ENCODE results near the gene CLIP3. TPM values are rescaled to one million over a fixed set of nuclear protein-coding genes. Genes with fewer than 3 reads are reported as not detected.

Gene CLIP3
- total and polyA plus RNA-seq, 2 of the 13 experiments (the other 11 are each of a cell fraction or from before 2014, with no cell fraction given): 0.15 to 1.2 TPM

- Histone ChIP-seq H4K20me1 (ENCODE audit: insufficient read depth, low read length) (no peaks in the 10 kb centered on the region), H3K9ac (ENCODE audit: insufficient read depth, low read depth, low read length) (no peak overlapping the region), H3K4me2 (ENCODE audit: low read depth, low read length) (no peak overlapping the region), H3K27me3 (ENCODE audit: control insufficient read depth in 1 of 2, insufficient read depth in 2 of 2, low read length in 2 of 2) (no peaks in the 10 kb centered on the region), H3K9me3 (ENCODE audit: low read length) (no peaks in the 10 kb centered on the region), H2AFZ (ENCODE audit: low read length) (no peak overlapping the region), H3K79me2 (ENCODE audit: insufficient read depth, low read length) (no peaks in the 10 kb centered on the region), H3K4me1 (ENCODE audit: insufficient read depth, low read length) (peaks cover 35% of the 10 kb centered on the region), H3K27ac (ENCODE audit: extremely low read length, insufficient read depth, low read length) (no peak overlapping the region), H3K36me3 (replicated peaks in 1 of 2; ENCODE audit: control insufficient read depth in 1 of 2, insufficient read depth in 2 of 2, low read length in 2 of 2) (0 out of 5 replicates have a peak, but pooled peaks cover 0 to 1% of the 10 kb centered on the region in 2 experiments), H3K4me3 (replicated peaks in 1 of 3; ENCODE audit: insufficient read depth in 1 of 3, low read depth in 2 of 3, low read length in 3 of 3) (no peak overlapping the region)
- 98% methylated on average over 6 of the region's 6 CpGs for WGBS (ENCODE audit: low lambda C conversion rate)
- DNase-seq (ENCODE audit: low spot score) (no peak), ATAC-seq (no peak), FAIRE-seq (no peak)
- CTCF ChIA-PET (ENCODE audit: low intra/inter-chr PET ratio, low total read pairs): no interaction called here
- TF ChIP-seq RXRB (CRISPR knock-in tag; IDR thresholded peaks at IDR 0.05; ENCODE audit: borderline replicate concordance): no peak
- TF ChIP-seq SKIL (CRISPR knock-in tag; IDR thresholded peaks at IDR 0.05; ENCODE audit: borderline replicate concordance): no peak
- no peak for TF ChIP-seq ZNF33B (CRISPR knock-in tag; IDR thresholded peaks at IDR 0.05)
- TF ChIP-seq ZBTB2 (CRISPR knock-in tag; IDR thresholded peaks at IDR 0.05; ENCODE audit: low read depth): no peak
- no peak for TF ChIP-seq ZNF644 (CRISPR knock-in tag; IDR thresholded peaks at IDR 0.05; ENCODE audit: low read depth)
- no peak for TF ChIP-seq BCL3 (CRISPR knock-in tag; IDR thresholded peaks at IDR 0.05)
- TF ChIP-seq ZNF607 (CRISPR knock-in tag; IDR thresholded peaks at IDR 0.05; ENCODE audit: borderline replicate concordance): no peak
- TF ChIP-seq RFXANK (CRISPR knock-in tag; IDR thresholded peaks at IDR 0.05): no peak
- no peak for TF ChIP-seq GFI1 (CRISPR knock-in tag; IDR thresholded peaks at IDR 0.05; ENCODE audit: borderline replicate concordance)
- TF ChIP-seq ISX (CRISPR knock-in tag; conservative IDR thresholded peaks at IDR 0.05): no peak
- TF ChIP-seq ZNF350 (CRISPR knock-in tag; IDR thresholded peaks at IDR 0.05; ENCODE audit: borderline replicate concordance, low read depth): no peak
- TF ChIP-seq ATAD3A (CRISPR knock-in tag; IDR thresholded peaks at IDR 0.05): no peak
- TF ChIP-seq ZNF326 (CRISPR knock-in tag; IDR thresholded peaks at IDR 0.05; ENCODE audit: borderline replicate concordance): no peak
- no peak for TF ChIP-seq RFXAP (CRISPR knock-in tag; IDR thresholded peaks at IDR 0.05; ENCODE audit: borderline replicate concordance)
- TF ChIP-seq AKNA (CRISPR knock-in tag; IDR thresholded peaks at IDR 0.05; ENCODE audit: borderline replicate concordance): no peak
- TF ChIP-seq IKZF1 (IDR thresholded peaks at IDR 0.05): no peak
- in situ Hi-C loops (cut with HindIII; ENCODE audit: extremely low pct_ligation_motif_present, low pct_unique_long_range_greater_than_20kb) (no loop called here), intact Hi-C loops (cut with micrococcal nuclease; ENCODE audit: unreplicated experiment) (no loop called here)
- BruUV-seq (replicated peaks): no TSS peak
- POLR2A ChIA-PET: interaction anchor here (0.5 to 1.5 kb wide), 2 partner anchors 13 to 87 kb away, joined by 3 read pairs; no protein-coding TSS in a partner anchor
Measured at GRCh38 chr19:36040495-36040894, 7.8 kb upstream of the CLIP3 start.

Data from HepG2 (cell line).